ELR (cell line): ENCODE measurements around the gene PCDHGB7.
A peak's percentile ranks its signal among the peaks of the same experiment; 100 is the strongest.
"Not testable (repeated sequence)": the region's sequence is repeated elsewhere in the genome, so short reads cannot be mapped to it uniquely, and the experiment has no call there.

Source experiments
- DNase-seq: peaks from one replicate; pipeline ENCODE4 v3.0.0-alpha.2; 2015; ENCODE audit warnings: low read depth

Gene PCDHGB7

GRCh38 chr5:141417494-141418172 is at the start of gene PCDHGB7:
PCDHGB7 (plus strand) TSS chr5:141417677; CDS start chr5:141417860, 183 bp downstream.
- peak; percentile 80 for DNase-seq

GRCh38 chr5:141369994-141370848 is 47.3 kb upstream of the PCDHGB7 start, which contains the start of gene PCDHGB3:
PCDHGB3 (plus strand) TSS chr5:141370242; CDS start chr5:141370395, 153 bp downstream.
- DNase-seq, result peak; percentile 79

- no peak for DNase-seq
Observed at GRCh38 chr5:141371572-141372475, 45.7 kb upstream of the PCDHGB7 start.

GRCh38 chr5:141373673-141374317 is 43.7 kb upstream of the PCDHGB7 start, which contains the start of gene PCDHGA6:
PCDHGA6 (plus strand) TSS chr5:141373891; CDS start chr5:141374084, 193 bp downstream.
- peak; percentile 57 for DNase-seq

- DNase-seq, result no peak
Observed at GRCh38 chr5:141374627-141375026, 42.9 kb upstream of the PCDHGB7 start.

- DNase-seq, result not testable (repeated sequence)
Observed at GRCh38 chr5:141375444-141376155, 41.9 kb upstream of the PCDHGB7 start.

- DNase-seq, result peak; percentile 73
Observed at GRCh38 chr5:141382469-141383294, 34.8 kb upstream of the PCDHGB7 start, which contains the start of gene PCDHGA7. PCDHGA7 (plus strand) TSS chr5:141382742; CDS start chr5:141382900, 158 bp downstream.

GRCh38 chr5:141383345-141383744 is 34.1 kb upstream of the PCDHGB7 start:
- DNase-seq, result no peak

- no peak for DNase-seq
Observed at GRCh38 chr5:141384471-141385267, 32.8 kb upstream of the PCDHGB7 start.

GRCh38 chr5:141387557-141388311 is 29.7 kb upstream of the PCDHGB7 start, which contains the start of gene PCDHGB4:
PCDHGB4 (plus strand) TSS chr5:141387698; CDS start chr5:141387885, 187 bp downstream.
- DNase-seq, result peak; percentile 56

GRCh38 chr5:141388661-141389060 is 28.8 kb upstream of the PCDHGB7 start:
- DNase-seq, result no peak

GRCh38 chr5:141389153-141390042 is 28.1 kb upstream of the PCDHGB7 start:
- no peak for DNase-seq

- DNase-seq, result peak; percentile 32
Observed at GRCh38 chr5:141392429-141393198, 24.9 kb upstream of the PCDHGB7 start, which contains the start of gene PCDHGA8. PCDHGA8 (plus strand) TSS chr5:141392633; CDS start chr5:141392814, 181 bp downstream.

GRCh38 chr5:141393267-141393666 is 24.2 kb upstream of the PCDHGB7 start:
- DNase-seq, result no peak

- not testable (repeated sequence) for DNase-seq
Observed at GRCh38 chr5:141394401-141395187, 22.9 kb upstream of the PCDHGB7 start.
